HG03045 (cell line): ENCODE data around the gene STX12.
A peak's percentile ranks its signal among the peaks of the same experiment; 100 is the strongest.
"Not testable (repeated sequence)": the region's sequence is repeated elsewhere in the genome, so short reads cannot be mapped to it uniquely, and the experiment has no call there.

Experiments used
- ATAC-seq: cut with Tn5 transposase; IDR thresholded peaks from one replicate; pipeline ENCODE4 v1.9.1; 2021; ENCODE audit warnings: mild to moderate bottlenecking, moderate library complexity; ENCODE audit not compliant: unreplicated experiment

STX12 gene

DNA sequence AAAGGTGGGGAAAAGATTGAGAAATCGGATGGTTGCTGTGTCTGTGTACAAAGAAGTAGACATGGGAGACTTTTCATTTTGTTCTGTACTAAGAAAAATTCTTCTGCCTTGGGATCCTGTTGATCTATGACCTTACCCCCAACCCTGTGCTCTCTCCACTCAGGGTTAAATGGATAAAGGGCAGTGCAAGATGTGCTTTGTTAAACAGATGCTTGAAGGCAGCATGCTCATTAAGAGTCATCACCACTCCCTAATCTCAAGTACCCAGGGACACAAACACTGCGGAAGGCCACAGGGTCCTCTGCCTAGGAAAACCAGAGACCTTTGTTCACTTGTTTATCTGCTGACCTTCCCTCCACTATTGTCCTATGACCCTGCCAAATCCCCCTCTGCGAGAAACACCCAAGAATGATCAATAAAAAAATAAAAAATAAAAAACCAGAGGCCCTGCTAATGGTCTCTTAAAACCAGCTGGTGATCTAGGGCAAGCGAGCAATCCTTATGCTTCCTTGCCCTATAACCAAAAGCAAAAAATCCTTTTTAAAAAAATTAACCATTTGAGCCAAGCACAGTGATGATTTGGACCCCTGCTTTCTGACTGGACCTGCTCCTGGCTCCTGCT is 56.4 kb downstream of the STX12 start:
- not testable (repeated sequence) for ATAC-seq

- peak; percentile 96 for ATAC-seq
Observed at GRCh38 chr1:27830621-27831440, 57.8 kb downstream of the STX12 start, which contains the start of gene PPP1R8. PPP1R8 (plus strand) TSS chr1:27830782; CDS start chr1:27830836, 54 bp downstream.

DNA sequence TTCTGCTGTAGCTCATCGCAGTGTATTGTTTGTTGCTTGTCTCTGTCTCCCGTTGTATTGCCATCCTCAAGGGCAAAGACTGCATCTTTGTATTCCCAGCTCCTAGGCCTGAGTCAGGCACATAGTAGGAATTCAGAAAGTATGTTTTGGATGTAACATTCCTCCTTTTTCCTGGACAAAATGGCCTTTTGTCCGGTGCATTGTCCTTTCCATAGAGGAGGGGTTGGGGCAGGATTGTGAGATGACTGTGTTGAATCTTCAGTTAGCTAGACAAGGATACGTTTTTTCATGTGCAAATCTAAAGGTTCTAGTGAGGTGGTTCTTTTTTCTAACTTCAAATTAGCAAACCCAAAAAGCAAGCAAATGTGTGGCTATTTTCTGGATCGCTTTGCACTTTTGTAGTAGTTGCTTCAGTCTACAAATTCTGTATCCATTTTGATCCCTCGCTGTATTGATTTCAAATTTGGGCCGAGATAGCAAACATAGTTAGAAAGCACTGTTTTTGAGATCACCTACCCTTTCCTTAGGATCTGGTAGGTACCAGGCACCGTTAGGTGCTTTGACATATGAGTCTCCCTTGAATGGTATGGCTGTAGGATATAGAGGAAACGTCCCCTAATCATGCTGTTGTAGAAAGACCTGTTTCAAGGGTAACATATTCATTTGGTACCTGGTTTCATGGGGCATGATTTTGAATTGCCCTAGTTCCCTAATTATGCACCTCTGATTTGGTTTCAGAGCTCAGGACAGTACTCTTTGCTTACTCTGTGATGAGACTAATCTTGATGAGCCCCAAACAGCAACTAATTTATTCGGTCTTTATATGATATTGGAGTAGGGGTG is 58.8 kb downstream of the STX12 start:
- no peak for ATAC-seq

GRCh38 chr1:27832762-27833161 is 59.7 kb downstream of the STX12 start:
- no peak for ATAC-seq

DNA sequence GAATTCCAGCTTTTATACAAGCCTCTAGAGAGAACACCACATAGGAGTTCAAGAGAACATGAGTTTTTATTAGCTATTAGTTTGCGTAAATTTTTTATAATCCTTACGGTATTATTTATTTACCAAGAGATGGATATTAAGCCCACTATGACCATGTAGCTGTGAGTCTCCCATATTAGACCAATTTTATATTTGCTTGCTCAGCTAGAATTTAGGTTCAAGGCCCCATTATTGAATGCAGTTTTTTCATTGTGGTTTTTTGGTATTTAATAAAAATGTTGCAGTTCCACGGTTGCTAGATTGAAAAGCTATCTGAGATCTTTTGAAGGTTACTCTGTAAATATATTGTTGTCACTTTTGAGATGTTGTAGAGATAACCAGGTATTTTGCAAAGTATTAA is 60.5 kb downstream of the STX12 start:
- ATAC-seq: no peak

DNA sequence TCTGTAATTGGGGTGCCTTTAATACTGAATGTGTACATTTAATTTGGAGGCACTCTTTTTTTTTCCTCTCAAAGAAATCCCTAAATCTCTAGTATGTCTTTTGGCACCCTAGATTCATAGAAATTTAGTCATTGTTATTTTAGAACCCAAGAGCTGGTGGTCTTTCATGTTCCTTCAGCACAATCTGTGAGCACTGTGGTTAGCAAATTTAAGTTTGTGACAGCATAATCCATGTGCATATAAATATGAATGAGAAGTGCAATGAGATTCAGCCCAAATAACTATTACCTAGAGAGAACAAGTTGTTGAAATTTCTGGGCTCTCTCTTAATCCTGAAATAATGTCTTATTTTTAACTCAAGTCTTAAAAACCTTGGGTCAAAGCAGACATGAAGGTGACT is 62.0 kb downstream of the STX12 start:
- no peak for ATAC-seq

DNA sequence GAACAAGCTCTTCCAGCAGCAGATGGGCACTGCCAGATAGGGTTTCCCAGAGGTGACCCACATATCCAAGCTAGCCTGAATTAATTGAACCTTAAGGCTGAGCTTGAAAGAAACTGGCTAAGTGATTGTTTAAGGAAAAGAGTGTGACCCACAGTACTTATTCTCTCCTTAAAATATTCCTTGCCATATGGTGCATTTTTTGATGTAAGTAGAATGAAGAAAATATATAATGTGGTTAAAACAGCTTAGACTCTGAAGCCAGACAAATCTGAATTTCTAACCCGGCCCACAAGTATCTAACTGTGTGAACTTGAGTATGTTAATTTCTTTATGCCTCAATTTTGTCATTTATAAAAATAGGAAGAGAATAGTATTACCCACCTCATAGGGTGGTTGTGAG is 62.5 kb downstream of the STX12 start:
- no peak for ATAC-seq

GRCh38 chr1:27849951-27850350 is 76.9 kb downstream of the STX12 start:
- no peak for ATAC-seq

GRCh38 chr1:27855085-27855484 is 82.1 kb downstream of the STX12 start:
- ATAC-seq: no peak

GRCh38 chr1:27856561-27857343 is 83.7 kb downstream of the STX12 start:
- no peak for ATAC-seq

GRCh38 chr1:27857552-27857951 is 84.5 kb downstream of the STX12 start:
- not testable (repeated sequence) for ATAC-seq

- ATAC-seq: peak; percentile 64
Observed at GRCh38 chr1:27858072-27858948, 85.3 kb downstream of the STX12 start.

GRCh38 chr1:27858949-27859576 is 86.0 kb downstream of the STX12 start:
- no peak for ATAC-seq

DNA sequence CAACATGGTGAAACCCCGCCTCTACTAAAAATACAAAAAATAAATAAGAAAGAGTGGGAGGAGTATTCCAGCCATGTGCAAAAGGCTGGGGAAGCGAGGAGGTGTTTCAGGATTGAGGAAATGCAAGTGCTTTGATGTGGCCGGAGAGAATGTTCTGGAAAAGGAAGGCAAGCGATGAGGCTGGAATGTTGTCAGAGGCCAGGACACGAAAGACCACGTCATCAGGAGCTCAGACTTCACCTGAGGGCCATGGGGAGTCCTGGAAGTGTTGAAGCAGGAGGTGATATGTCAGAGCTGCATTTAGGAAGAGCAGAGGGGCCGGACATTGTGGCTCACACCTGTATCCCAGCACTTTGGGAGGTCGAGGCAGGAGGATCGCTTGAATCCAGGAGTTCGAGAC is 88.4 kb downstream of the STX12 start:
- ATAC-seq: no peak

DNA sequence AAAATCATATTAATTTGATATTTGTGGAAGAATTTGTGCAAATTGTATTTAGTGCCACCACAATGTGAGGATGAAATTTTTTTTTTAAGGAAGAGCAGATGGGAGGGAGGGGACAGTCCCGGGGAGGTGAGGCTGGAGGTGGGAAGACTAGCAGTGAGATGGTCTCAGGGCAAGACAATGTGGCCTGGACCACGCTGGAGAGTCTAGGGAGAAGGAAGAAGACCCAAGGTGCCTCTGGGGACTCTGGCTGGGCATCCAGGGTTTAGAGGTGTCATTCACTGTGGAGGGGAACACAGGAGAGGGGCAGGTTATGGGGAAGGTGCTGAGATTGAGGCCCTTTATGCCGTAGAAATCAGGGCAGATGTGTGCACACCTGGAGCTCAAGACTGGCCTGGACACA is 89.0 kb downstream of the STX12 start:
- ATAC-seq: no peak

DNA sequence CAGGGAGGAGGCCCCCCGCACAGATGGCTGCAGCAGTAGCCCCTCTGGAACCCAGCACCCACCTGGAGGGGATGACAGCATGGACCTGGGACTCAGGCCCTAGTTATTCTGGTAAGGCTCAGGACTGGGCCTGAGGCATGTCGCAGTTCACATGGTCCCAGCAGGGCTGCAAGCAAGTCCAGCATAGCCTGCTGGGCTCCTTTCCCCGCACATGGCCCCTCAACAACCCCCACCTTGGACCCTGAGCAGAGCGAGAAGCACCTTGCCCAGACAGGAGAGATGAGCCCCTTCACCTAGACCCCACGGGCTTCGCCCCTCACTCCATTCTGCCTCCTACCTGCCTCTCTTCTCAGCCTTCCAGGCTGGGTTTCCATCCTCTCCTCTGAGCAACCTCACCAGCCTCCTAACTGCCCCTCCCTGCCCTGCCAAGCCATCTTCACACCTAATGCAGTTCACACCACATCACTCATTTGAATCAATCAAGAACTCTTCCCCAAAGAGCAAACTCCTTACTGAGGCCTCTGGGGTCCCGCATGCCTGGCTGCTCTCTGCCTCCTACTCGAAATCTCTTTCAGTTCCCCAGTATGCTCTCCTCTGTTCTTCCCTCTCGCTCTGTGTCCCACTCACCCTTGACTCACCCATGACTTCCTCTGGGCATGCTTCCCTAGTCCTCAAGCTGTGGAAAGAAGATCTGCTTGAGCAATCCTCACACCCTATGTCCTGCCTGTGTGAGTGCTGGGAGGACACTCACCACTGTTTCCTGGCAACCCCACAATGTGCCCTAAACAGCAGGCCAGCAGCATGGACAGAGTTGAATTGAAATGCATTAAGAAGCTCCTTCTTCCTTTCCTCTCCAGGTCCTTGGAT is 89.9 kb downstream of the STX12 start:
- ATAC-seq: no peak

- ATAC-seq: no peak
Observed at GRCh38 chr1:27863538-27863915, 90.5 kb downstream of the STX12 start.

- no peak for ATAC-seq
Observed at GRCh38 chr1:27864264-27864895, 91.4 kb downstream of the STX12 start.
